Activated CD4-positive, CD25-positive, alpha-beta regulatory T cell treated with anti-CD3 and anti-CD28 coated beads, Interleukin-2, amount 50 U/mL, for 16 hours (primary cell): ENCODE data around the gene UVRAG.

ENCODE experiments used
- DNase-seq: peaks from one replicate; pipeline ENCODE4 v3.0.0-alpha.2; 2020; ENCODE audit warnings: low read depth, low spot score

UVRAG gene

DNA sequence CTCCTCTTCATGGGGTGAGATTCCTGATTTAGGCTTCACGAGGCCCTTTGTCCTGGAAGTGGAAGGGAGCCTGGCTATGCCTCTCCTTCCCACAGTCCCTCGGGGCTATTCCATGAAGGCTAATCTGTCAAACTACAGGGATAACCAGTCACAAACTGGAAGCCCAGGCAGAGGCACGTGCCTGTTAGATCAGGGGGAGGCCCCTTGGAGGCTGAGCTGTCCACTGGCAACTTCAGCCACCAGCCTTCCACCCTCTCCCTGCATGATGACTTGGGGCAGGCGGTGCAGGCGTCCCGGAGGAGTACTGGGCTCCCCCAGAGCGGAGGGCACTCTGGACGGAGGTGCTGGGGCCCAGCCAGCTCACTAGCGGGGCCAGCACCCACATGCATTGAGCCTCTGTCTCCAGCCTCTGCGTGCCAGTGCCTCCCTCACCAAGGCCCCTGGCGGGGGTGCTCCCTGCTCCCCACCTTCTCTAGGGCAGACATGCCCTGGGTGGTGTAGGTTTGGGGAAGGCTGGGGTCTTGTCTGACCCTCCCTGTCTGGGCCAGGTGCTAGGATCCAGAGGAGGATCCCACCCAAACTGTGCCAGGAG is 348.4 kb downstream of the UVRAG start:
- no peak for DNase-seq

DNA sequence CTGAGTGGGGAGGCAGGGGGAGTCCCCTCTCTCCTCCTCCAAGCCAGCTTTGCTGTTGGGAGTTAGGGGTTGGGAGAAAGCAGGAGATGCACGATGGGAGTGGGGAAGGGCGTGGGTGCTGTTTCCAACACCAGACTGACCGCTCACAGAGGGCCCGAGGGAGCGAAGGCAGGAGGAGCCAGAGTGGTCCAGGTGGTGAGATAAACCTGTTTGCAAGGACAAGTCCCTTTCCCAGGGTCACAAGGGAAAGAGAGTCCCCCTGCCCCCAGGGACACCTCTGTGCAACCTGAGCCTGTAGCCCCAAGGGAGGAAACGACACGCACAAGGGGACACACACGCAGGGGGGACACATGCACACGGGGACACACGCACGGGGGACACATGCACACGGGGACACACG is 349.1 kb downstream of the UVRAG start:
- no peak for DNase-seq

DNA sequence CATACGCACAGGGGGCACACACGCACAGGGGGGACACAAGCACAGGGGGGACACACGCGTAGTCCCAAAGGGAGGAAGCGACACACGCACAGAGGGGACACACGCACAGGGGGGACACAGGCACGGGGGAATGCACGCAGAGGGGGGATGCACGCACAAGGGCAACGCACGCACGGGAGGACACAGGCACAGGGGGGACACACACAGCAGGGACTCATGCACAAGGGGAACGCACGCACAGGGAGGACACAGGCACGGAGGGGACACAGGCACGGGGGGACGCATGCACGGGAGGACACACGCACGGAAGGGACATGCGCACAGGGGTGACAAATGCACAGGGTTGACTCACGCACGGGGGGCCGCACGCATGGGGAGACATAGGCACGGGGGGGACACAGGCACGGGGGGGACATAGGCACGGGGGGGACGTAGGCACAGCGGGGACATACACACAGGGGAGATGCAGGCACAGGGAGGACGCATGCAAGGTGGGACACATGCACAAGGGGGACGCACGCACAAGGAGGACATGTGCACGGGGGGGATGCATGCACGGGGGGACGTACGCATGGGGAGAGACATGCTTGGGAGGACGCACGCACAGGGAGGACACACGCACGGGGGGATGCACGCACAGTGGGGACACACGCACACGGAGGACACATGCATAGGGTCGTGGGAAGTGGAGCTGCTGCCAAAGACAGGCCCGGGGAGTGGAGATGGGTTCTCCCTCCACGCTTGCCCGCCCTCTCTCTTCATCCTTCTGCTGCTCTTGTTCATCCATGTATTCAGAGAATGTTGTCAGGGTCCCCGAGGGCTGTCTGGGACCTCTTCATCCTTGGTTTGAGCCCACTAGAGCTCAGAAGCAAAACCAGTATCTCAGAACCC is 350.1 kb downstream of the UVRAG start:
- no peak for DNase-seq

DNA sequence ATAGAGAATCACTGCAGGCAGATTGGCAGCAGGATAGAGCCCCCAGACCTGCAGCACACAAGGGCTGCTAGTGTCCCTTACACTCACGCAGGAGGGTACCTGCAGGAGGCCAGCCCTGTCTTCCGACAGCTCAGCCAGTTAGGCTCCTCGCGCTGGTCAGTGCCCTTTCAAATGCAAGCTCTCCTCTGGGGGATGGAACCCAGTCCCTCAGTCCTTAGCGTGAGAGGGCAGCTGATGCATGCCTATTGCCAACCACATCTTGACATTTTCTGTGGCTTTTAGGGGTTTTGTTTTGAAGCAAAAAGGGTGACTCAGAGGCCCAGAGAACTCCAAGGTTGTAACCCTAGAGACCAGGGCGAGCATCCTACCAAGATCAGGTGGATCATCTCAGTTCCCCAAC is 351.3 kb downstream of the UVRAG start:
- no peak for DNase-seq

DNA sequence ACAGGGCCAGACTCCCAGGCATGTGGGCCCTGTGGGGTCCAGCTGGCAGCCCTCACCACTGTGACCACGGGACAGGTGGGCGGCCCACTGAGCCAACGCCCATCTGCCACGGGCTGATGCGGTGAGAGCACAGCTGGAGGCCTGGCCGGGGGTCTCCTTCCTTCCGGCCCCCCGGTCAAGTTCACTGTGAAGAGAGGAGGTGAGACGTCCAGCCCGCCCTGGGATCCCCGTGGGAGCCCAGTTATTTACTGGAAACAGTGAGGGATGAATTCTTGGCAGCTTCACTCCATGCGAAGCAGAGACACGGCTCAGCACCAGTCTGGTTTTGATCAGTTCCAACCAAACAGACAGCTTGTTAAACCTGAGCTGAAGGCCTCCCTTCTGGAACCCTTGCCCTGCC is 352.6 kb downstream of the UVRAG start:
- no peak for DNase-seq

DNA sequence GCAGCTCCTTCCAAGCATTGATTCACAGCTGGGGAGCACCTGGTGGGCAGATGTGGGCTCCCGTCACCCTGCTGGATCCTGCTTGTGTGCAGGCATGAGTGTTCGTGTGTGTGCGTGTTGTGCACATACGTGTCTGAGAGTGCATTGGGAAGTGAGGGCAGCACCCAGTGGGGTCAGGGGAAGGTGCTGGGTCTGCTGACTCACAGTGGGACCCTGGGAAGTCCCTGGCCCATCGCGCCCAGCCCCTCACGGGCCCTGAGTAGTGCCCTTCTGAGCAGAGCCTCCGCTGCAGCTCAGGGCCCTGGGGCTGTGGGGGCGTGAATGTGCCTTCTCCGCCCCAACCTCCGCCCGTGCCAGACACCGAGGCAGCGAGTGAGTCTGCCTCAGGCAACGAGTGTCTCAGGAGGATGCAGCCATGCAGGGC is 354.5 kb downstream of the UVRAG start:
- no peak for DNase-seq

DNA sequence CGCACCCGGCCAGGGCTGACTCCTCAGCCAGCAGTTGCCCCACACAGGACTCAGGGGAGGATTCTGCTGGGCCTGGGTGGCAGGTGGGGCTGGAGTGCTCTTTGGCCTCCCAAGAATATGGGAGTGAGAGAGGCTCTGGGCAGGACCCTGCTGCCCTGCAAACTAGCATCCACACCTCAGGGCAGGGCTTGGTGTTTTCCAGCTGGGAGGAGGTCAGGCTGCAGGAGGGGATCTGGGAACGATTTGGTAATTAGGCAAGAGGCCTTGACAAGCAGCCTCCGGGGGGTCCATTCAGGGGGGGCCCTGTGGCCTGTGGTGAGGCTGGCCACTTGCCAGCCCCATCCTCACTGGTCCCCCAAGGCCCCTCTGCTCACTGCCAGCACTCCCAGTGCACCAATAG is 355.5 kb downstream of the UVRAG start:
- DNase-seq = no peak

DNA sequence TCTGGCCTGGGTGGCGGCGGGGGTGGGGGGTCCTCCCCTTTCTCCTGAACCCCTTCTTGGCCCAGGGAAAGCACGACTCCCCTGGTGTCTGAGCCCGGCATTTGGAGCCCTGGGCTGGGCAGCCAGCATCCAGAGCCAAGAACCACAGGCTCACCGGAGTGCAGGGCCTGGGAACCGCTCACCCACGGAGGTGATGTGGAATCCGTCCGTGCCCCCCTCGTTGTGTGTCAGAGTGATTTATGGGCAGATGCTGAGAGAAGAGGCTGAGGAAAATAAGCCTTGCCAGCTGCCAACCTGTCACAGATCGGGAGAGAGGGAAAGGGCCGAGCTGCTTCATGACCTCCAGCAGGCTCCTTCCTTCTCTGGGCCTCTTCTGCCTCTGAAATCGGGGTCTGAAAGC is 357.6 kb downstream of the UVRAG start:
- DNase-seq = no peak

DNA sequence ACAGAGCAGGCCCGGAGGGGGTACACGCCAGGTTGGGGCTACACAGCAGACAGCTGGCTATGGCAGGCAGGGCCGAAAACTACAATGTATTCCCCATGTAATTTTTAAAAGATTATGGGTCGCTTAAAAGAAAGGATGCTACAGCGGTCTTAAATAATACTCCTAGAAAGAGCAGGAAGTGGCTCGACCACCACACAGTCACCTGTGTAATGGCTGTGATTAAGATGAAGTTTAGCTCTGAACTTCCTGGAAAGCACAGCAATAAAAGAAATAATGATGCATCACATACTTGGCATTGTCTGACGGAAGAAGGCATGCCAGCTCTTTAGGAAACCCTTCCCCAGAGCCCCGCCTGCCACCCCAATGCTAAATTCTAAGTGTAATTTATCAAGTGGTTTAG is 358.7 kb downstream of the UVRAG start:
- DNase-seq = no peak

DNA sequence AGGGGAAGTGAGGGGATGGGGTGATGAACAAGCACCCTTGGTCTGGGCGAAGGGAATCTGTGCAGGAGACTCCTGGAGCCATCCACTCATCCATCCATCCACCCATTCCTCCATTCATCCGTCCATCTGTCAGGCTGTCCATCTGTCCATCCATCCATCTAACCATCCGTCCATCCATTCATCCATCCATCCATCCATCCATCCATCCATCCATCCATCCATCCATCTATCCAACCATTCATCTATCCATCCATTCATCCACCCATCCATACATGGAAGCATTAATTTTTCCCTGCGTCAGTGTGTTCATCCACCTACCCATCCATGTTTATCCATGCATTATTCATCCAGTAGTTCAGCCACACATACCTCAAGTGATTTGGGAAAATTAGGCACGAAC is 359.3 kb downstream of the UVRAG start:
- no peak for DNase-seq

DNA sequence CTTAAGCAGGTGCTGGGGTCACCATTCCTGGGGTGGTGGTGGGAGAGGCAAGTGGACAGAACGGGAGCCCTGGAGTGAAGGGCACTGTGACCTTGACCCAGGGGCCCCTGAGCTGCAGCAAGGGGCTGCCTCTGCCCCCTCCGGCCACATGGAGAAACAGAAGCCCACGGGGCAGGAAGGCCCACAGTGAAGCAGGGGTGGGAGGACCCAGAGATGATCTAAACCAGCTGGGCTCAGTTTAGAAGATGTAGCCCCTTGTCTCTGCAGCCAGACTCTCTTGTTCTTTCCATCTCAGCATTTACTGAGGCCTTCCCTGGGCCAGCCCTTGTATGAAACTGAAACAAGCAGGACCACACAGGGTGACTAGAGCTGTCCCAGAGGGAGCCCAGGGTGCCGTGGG is 360.8 kb downstream of the UVRAG start:
- DNase-seq = no peak

DNA sequence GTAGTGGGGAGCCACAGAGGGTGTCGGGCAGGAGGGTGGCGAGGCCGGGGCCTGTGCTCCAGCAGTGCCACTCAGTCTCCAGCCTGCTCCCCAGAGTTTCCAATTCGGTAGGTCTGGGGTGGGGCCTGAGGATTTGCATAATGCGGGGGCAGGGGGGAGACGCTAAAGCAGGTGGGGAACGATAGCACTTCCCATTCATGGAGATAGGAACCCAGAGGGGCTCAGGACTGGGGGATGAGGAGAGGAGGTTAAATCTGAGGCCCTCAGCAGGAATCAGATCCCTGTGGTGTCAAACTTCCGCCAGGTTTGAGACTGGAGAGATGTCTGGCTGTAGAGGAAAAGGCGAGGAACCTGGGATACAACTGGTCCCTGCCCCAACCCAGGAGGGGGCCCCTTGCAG is 361.5 kb downstream of the UVRAG start:
- no peak for DNase-seq

DNA sequence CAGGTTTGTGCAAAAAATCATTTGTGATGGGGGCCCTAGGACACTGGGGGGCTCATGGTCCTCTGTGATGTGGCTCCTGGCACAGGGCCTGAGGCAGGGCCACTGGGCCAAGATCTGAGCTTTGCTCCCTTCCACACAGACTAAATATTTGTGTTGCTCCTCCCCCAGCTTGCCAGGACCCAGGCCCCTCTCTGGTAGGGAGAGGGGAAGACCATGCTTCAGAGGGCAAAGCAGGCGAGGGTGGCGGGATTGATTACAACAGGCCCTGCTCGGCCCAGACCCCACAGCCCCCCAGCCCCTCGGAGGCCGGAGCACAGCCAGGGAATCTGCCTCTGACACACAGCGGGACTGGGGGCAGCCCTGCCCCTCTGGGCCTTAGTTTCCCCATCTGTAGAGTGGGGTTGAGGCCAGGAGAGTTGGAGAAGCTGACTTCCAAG is 362.3 kb downstream of the UVRAG start:
- no peak for DNase-seq

DNA sequence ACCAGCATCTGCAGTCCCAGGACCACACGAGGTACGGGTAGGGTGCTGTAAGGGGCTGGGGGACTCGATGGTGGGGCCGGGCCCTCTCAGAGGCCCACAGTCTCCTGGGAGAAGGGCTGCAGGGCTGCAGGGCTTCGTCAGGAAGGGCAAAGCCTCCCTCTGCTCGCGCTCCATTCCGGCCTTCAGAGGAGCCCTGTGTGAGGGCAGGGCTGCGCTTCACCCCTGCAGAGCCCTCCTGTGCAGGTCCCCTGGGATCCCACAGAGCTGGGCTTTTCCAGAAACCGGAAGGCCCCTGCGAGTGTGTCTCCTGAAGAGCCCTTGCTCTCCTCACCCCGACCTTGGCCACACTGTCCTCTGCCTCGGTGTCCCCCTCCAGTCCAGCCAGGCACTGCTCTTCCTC is 364.1 kb downstream of the UVRAG start:
- DNase-seq = no peak

DNA sequence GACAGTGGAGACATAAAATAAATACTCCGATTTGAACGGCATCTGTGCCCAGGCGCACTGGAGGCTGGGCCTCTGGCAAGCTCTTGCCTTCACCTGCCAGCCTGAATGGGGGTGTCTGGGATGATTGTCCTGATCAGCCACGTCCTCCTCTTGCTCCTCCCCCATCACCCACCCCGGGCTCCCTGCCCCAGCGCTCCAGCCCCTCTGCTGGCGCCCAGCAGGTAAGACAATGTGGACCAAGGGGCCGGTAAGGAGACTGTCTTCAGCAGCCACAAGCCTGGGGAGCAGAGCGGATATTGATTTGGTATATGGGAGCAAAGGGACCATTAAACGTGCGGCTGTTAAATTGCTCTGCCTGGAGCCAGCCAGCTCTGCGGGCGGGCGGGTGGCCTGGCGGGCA is 366.4 kb downstream of the UVRAG start:
- no peak for DNase-seq

DNA sequence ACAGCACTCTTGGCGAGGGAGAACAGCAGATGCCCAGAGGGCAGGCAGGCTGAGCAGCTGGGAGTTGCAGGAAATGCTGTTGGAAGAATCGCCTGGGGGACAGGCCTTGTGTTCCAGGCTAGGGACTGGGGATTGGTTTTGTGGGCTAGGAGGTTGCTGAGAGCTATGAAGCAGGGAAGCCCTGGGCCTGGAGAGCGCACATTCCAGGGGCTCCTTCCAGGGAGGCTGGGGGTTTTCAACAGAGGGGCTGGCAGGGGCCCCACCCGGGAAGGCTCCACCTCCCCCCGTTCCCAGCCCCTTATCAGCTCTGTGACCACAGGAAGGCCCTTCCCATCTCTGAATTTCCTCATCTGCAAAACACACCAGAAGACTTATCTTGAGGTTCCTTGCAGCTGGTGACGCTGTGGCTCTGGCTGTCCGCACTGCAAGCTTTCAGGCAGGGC is 369.6 kb downstream of the UVRAG start:
- no peak for DNase-seq

DNA sequence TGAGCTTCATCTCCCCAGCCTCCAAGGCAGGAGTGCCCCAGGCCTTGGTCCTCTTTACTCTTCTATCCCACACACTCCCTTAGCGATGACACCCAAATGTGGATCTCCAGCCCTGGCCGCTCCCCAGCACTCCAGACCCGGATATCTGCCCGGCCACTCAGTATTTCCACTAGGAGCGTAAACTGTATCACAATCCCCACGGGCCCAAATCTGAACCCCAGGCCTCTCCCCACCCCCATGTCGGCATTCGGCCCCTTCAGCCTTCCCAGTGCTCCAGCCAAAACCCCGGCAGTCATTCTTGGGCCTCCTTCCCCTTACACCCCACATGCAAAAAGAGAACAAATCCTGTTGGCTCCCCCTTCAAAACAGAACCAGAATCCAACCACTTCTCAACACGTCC is 370.5 kb downstream of the UVRAG start:
- DNase-seq = no peak

DNA sequence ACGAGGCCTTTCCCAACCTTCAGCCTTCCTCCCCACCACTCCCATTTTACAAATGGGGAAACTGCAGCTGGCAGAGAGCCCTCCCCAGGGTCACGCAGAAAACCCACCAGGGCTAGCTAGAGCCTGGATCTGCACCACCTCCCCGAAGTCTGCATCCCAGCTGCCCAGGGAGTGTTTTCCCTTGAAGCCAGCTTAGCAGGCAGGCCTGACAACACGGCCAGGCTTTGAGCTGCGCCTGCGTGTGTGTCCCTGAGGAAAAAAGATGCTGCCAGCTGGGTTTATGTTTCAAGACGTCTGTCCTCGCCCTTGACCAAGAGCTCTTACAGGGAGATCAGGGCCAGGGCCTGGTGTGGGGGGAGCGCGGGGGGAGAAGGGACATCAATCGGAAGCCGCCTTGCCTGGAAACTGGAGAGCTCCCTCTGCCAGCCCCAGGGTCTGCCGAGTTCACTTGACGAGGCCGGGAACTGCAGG is 371.0 kb downstream of the UVRAG start:
- no peak for DNase-seq

DNA sequence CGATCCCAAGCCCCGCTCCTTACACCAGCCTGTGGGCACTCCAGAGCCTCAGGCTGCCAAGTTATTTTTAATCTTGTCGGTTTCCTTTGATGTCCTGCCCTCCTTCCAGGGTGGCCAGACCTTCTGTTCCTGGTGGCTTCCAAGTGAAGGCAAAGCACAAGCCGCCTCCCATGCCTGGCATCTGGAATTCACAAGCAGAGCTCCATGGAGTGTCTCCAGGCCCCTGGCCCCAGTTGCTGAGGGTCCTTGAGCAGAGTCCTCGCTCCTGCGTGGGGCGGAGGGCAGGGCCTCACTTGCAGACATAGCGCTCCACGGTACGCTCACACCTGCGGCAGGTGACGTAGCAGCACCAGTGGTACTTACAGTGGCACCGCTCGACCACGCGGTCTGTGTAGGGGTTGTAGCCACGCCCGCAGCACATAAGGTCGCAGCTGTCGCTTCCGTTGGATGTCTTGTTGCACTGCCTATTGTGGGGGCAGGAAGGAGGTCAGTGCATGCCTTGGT is 371.8 kb downstream of the UVRAG start:
- DNase-seq = no peak

DNA sequence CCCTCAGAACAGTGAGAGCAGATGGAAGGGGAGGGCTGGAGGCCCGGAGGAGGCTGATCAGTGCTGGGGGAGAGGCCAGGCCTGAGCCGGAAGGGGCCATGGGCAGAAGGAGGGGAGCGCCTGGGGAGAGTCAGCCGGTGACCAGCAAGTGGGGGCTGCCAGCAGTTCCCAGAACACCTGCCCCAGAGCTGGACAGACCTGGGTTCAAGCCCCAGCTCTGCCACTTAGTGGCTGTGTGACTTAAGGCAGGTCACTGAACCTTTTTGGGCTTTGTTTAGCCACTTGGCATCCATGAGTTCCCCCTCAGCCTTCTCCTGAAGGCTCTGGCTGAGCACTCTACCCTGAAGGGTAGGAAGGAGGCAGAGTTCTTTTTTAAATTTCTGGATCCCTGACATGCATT is 373.9 kb downstream of the UVRAG start:
- no peak for DNase-seq

DNA sequence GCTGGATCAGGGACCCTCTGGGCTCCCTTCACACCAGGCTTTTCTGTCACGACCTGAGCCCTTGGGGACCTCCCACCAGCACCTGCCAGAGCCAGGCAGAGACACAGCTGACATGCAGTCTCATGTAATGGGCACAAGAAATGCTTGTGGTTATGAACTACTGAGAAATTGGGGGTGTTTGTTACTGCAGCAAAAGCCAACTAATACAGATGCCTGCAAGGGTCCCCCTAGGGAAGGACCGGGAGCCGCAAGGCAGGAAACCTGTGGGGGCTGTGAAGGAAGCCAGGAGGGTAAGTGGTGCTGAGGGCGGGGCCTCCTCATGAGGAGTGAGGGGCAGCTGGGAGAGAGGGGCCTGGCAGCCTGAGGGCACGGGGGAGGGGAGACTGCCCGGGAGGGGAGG is 374.7 kb downstream of the UVRAG start:
- no peak for DNase-seq

DNA sequence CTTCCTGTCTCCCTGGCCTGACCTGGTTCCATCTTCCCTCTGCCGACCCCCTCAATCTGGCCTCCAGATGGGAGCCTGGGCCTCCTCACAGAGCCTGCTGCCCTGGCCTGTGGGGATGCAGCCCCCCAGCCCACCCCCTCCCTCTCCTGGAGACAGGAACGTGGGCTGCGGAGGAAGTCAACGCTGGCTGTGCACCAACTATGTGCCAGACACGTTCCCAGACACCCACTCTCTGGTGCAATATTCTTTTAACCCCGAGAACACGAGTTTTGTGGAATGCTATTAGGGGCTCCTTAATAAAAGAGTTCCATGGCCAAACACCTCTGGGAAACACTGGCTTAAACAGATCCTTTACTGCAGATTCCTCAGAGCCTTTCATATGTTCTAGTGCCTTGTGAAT is 375.4 kb downstream of the UVRAG start:
- no peak for DNase-seq
